Stimulated activated CD4-positive, alpha-beta T cell treated with anti-CD3 and anti-CD28 coated beads, Interleukin-2, amount 100 ng/mL, for 48 hours (primary cell): ENCODE results near the gene RNF135.
"Not testable (repeated sequence)": the region's sequence is repeated elsewhere in the genome, so short reads cannot be mapped to it uniquely, and the experiment has no call there.

ENCODE experiments used
- DNase-seq, 2 donors: peaks; one replicate each; pipeline ENCODE4 v3.0.0-alpha.2; 2020

RNF135 gene

DNA sequence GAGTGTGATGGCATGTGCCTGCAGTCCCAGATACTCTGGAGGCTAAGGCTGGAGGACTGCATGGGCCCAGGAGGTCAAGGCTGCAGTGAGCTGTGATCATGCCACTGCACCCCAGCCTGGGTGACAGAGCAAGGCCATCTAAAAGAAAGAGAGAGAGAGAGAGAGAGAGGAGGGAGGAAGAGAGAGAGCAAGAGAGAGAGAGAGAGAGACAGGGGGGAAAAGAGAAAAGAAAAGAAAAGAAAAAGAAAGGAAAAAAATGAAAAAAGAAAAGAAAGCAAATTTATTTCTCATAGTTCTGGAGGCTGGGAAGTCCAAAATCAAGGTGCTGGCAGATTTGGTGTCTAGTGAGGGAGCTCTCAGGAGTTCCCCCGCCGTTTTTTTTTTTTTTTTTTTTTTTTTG lies 33.3 kb downstream of the RNF135 start:
- no peak for DNase-seq

DNA sequence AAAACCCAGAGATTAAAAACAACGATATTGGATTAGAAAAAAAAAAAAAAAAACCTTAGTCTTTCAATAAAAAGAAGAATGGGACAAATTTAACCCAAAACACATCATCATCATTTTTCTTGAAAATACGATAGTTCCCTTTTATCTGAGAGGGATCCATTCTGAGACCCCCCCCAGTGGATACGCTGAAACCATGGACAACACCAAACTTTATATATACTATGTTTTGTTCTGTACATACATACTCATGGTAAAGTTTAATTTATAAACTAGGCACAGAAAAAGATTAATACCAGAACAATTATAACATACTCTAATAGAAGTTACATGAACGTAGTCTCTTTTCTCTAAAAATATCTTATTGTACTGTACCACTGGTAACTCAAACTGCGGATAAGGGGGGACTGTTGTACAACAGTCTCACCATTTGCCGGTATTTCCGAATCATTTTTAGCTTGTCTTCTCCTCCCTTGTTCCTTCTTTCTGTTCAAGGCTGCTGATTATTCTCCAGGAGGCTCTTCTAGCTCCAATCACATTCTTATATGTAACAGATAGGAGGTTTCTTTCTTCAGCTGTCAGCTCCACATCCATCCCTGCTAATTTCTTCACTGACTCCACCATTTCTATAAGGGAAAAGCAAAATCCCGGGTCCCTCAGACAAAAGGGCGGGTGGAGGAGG lies 37.0 kb downstream of the RNF135 start:
- DNase-seq: no peak

DNA sequence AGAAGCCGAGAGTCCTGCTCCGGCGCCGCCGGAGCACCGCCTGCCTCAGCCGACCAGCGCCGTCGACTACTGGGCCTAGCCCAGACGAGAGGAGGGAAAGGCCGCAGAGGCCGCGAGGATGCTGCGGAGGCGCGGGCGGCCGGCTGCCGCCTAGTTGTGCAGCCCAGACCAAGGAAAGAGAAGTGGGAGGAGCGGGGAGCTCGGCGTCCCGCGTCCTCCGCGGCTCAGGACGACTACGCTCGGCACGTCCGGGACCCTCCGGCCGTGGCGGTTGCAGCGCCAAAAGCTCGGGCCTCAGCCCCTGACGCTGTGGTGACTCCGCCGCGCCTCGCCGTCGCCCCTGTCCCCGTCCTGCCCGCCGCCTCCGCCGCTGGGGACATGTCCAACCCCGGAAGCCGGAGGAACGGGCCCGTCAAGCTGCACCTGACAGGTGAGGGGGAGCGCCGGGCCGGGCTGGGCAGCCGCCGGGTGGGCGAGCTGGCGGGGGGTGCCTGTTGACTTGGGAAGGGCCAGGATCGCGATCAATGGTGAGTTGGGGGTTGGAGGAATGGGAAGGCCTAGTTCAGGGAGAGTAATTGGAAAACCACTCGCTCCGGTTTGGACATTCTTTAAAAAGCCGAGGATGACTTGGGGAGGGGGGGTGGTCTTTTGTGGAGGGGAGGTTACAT lies 37.7 kb downstream of the RNF135 start:
- DNase-seq: peak; percentile 33 to 37

DNA sequence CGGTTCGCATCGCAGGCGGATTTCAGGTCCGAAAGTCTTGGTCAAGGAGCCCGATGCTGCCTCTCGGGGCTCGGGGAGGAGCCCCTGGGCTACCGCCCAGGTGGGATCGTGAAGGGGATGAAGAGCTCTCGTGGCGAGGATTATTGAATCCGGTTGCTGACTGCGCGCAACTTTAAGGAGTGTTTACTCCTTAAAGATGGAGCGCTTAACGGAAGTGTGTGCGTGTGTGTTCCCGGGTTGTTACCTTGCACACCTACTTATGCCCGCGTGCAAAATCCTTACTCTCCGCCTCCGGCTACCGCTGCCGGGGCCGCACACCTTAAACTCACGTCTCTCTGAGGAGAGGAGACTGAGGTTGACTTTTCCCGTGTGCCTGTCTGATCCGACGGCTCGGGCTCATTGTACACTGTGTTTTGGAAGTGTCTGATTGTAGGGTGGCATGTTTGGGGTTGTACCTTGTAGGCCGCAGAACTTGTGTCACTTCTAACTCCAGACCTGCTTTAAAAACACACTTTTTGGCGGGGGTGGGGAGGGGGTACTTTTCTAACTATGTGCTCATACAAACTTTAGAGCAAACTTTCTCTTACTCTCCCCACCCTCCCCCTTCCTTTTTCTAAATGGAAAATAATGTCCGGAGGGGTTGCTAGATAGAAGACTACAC lies 38.3 kb downstream of the RNF135 start:
- peak; percentile 11 to 16 for DNase-seq

DNA sequence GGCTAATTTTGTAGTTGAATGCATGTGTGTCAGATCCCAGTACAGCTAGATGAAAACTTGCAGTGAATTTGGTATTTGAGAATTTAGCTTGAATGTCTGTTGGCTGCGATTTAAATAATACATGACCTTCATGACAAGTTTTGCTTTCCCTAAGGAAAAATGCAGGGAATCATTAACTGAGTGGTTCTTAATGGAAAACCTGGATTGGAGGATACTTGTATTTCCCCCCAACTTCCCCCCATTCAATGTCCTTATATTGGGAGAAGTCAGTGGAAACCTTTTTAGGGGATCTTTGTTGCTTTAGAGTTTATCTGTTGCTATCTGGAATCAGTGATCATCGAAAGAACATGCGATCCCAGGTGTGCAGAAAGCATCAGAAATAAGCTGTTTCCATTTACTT lies 39.2 kb downstream of the RNF135 start:
- DNase-seq: not testable (repeated sequence)

DNA sequence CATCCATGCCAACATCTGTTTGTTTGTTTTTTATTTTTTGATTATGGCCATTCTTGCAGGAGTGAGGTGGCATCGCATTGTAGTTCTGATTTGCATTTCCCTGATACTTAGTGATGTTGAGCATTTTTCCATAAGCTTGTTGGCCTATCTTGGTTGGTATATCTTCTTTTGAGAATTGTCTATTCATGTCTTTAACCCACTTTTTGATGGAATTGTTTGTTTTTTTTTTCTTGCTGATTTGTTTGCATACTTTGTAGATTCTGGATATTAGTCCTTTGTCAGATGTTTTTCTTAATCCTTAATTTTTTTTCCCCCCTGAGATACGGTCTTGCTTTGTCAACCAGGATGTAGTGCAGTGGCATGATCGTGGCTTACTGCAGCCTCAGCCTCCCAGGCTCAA lies 43.0 kb downstream of the RNF135 start:
- no peak for DNase-seq

DNA sequence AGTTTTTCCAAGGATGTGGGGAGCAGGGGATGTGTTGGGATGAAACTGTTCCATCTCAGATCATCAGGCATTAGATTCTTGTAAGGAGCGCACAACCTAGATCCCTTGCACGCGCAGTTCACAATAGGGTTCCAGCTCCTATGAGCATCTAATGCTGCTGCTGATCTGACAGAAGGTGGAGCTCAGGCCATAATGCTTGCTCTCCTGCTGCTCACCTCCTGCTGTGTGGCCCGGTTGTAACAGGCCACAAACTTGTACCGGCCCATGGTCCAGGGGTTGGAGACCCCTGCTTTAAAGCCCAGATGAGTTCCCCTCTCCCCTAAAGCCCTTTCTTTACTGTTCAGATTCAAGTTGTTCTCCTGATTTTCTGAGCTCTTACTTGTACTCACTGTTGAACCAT lies 44.8 kb downstream of the RNF135 start:
- no peak for DNase-seq

DNA sequence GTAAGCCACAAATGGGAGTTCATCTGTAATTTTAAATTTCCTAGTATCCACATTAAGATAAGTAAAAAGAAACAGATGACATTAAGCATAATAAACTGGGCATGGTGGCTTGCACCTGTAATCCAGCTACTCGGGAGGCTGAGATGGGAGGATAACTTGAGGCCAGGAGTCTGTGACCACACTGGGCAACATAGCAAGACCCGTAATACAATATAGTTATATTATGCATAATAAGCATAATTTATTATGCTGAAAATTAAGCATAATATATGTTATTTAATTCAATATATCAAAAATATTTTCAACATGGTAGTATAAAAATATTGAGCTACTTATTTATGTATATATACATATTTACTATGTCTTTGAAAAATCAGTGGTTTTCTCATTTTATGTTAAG lies 48.2 kb downstream of the RNF135 start:
- no peak for DNase-seq

DNA sequence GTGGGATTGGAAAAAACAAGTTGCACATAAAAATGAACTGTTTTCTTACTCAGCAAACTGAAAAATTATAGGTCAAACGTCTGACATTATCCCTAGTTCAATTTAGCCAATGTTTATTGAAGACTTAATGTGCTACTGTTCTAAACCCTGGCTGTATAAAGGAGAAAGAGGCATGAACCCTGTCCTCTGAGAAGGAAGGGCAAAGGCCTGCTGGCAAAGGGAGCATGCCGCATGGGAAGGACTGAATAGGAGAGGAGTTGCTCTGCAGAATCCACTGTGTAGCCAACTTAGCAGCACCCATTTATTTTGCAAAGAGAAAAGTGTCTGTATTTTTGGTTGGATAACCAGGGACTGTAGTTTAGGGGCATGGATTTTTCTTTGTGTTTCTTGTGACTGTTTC lies 52.3 kb downstream of the RNF135 start:
- DNase-seq: not testable (repeated sequence)

DNA sequence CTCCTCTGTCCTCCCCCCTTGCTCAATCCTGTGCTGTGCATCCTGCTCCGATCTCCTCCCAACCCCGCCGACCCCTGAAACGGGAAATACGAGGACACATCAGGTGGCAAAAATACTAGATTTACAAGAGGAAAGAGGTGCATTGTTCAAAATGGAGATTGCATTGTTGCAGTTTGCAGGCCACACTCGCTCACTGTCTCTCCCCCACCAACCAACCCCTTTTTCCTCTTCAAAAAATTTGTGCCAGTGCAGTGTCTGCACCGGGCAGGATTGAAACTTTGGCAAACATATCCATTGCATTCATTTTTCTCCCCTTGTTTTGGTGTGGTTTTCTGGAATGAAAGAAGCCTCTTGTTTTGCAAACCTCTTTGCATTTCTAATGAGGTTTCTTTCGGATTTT lies 61.0 kb downstream of the RNF135 start:
- DNase-seq: no peak

DNA sequence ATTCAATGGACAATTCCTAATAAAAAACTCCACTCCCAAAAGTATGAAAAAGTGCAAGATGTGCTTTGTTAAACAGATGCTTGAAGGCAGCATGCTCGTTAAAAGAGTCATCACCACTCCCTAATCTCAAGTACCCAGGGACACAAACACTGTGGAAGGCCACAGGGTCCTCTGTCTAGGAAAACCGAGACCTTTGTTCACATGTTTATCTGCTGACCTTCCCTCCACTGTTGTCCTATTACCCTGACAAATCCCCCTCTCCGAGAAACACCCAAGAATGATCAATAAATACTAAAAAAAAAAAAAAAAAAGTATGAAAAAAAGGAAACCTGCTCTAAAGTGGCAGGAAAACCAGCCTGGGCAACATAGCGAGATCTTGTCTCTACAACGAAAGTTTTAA lies 64.8 kb downstream of the RNF135 start:
- DNase-seq: not testable (repeated sequence)

DNA sequence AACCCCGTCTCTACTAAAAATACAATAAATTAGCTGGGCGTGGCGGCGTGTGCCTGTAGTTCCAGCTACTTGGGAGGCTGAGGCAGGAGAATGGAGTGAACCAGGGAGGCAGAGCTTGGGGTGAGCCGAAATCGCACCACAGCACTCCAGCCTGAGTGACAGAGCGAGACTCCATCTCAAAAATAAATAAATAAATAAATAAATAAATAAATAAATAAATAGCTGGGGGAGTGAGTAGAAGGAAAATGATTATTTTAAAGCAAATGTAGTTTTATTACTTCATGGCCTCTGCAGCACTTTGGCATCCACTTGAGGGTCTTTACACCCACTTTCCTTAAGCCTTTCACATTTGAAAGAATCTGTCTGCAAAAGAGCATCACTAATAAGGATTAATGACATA lies 70.0 kb downstream of the RNF135 start:
- not testable (repeated sequence) for DNase-seq

DNA sequence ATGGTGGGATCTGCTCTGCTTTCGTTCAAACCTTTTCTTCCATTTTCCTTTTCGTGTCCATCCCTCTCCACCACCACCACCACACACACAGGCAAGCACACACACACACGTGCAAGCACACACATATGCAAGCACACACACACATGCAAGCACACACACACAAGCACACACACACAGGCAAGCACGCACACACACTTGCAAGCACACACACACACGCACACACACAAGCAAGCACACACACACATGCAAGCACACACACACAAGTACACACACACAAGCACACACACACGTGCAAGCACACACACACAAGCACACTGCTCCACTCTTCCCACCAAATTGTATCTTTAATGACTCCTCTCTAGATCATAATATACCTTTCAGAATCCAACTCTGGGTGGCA lies 71.5 kb downstream of the RNF135 start:
- not testable (repeated sequence) for DNase-seq

DNA sequence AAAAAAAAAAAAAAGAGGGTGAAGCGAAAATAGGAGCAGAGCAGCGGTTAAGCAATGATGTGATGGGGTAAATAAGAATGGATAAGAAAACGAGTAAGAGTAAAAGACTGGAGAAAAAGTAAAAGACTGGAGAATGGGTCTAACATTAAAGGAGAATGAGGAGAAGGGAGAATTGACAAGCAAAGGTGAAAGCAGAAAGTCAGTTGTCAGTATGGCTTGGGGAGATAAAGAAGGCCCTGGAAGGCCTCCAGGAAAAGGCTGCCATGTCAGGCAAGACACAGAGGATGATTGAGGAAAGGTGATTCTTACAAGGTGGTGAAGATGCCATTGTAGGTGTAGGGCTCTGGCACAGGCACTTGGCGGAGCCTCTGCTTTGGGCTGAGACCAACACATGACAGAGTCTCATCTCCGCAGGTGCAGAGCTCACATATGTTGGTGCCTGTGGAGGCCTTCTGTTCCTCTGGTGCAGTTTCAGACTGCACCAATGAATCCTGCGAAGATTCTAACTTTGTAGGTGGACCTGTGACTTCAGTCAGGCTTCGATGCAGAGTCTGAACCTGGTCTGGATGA lies 76.1 kb downstream of the RNF135 start:
- DNase-seq: not testable (repeated sequence)

DNA sequence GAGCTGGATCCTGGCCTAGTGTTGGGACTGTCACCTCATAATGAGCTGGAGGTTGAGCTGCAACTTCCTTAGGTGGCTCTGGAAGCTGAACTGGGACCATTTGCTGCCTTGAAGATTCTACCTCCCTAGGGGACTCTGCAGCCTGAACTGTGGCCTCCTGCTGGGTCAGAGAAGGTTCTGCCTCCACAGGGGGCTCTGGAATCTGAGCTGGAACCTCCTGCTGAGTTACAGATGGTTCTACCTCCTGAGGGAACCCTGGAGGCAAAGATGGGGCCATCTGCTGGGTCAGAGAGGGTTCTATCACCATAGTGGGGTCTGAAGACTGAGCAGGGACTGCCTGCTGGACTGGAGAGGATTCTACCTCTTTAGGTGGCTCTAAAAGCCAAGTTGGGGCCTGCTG lies 77.3 kb downstream of the RNF135 start:
- DNase-seq: no peak

DNA sequence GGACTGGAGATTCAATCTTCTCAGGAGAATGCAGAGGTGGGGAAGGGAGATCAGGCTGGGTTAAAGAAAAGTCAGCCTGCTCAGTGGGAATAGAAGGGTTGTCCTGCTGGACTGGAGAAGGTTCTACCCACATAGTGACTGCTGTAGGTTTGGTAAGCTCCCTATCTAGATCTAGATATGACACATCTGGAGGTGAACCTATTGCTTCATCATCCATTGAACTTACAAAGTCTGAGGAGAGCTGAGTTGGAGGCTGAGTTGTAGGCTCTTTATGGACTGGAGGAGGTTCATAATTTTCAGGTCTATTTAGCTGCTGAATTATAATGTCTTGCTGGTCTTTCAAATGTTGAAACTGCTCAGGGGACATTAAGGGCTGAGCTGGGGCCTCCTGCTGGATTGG lies 77.9 kb downstream of the RNF135 start:
- DNase-seq: no peak
